C1 segment of cervical spinal cord (tissue), 14 donors: ENCODE results near the gene JAZF1.

Experiments used
- DNase-seq, 14 donors: peaks; one replicate each; lab custom pipeline; 2025; lab: John Stamatoyannopoulos, UW

Gene JAZF1

GRCh38 chr7:28136420-28136819 is 44.2 kb downstream of the JAZF1 start:
- DNase-seq, result no peak

- no peak for DNase-seq
Observed at GRCh38 chr7:28135760-28136159, 44.8 kb downstream of the JAZF1 start.

- no peak for DNase-seq
Observed at GRCh38 chr7:28135315-28135714, 45.3 kb downstream of the JAZF1 start.

- no peak for DNase-seq
Observed at GRCh38 chr7:28133872-28134271, 46.7 kb downstream of the JAZF1 start.

GRCh38 chr7:28132959-28133870 is 47.4 kb downstream of the JAZF1 start:
- no peak for DNase-seq

- DNase-seq, result no peak
Observed at GRCh38 chr7:28130277-28130676, 50.3 kb downstream of the JAZF1 start.

GRCh38 chr7:28128608-28129007 is 52.0 kb downstream of the JAZF1 start:
- DNase-seq, result no peak

GRCh38 chr7:28126410-28127041 is 54.1 kb downstream of the JAZF1 start:
- no peak for DNase-seq

GRCh38 chr7:28125431-28126409 is 54.9 kb downstream of the JAZF1 start:
- no peak for DNase-seq

GRCh38 chr7:28124413-28124812 is 56.2 kb downstream of the JAZF1 start:
- DNase-seq, result no peak

- no peak for DNase-seq
Observed at GRCh38 chr7:28123752-28124151, 56.8 kb downstream of the JAZF1 start.

- no peak for DNase-seq
Observed at GRCh38 chr7:28121496-28121895, 59.1 kb downstream of the JAZF1 start.

GRCh38 chr7:28116041-28116440 is 64.6 kb downstream of the JAZF1 start:
- no peak for DNase-seq

GRCh38 chr7:28115261-28115660 is 65.3 kb downstream of the JAZF1 start:
- DNase-seq, result no peak

GRCh38 chr7:28114056-28114455 is 66.5 kb downstream of the JAZF1 start:
- DNase-seq, result peak in 3 of 14 donors; percentile 17 to 93 (median 31)

- no peak for DNase-seq
Observed at GRCh38 chr7:28112883-28113540, 67.6 kb downstream of the JAZF1 start.

GRCh38 chr7:28112467-28112866 is 68.1 kb downstream of the JAZF1 start:
- no peak for DNase-seq

GRCh38 chr7:28112012-28112411 is 68.6 kb downstream of the JAZF1 start:
- no peak for DNase-seq

- no peak for DNase-seq
Observed at GRCh38 chr7:28110427-28111012, 70.1 kb downstream of the JAZF1 start.

GRCh38 chr7:28108747-28109146 is 71.8 kb downstream of the JAZF1 start:
- DNase-seq, result no peak

- no peak for DNase-seq
Observed at GRCh38 chr7:28107960-28108359, 72.6 kb downstream of the JAZF1 start.
